DOHH2 (cell line): ENCODE results near the gene MRPL53.

Source experiments
- EZH2phosphoT487 ChIP-seq: fragments of 200-600 bp; sonication (generic); IDR thresholded peaks from 2 replicates; pipeline ENCODE4 v1.6.1; 2017; ENCODE audit warnings: borderline replicate concordance, mild to moderate bottlenecking, antibody characterized with exemption, low read length, moderate library complexity, mixed read lengths
- TF ChIP-seq, protein P1 (sequence below): fragments of 200-600 bp; sonication (generic); IDR thresholded peaks from one replicate; pipeline ENCODE4 v1.5.1; 2014; ENCODE audit warnings: antibody characterized with exemption, mild to moderate bottlenecking, low read depth, low read length; ENCODE audit not compliant: poor library complexity, severe bottlenecking

DNA sequence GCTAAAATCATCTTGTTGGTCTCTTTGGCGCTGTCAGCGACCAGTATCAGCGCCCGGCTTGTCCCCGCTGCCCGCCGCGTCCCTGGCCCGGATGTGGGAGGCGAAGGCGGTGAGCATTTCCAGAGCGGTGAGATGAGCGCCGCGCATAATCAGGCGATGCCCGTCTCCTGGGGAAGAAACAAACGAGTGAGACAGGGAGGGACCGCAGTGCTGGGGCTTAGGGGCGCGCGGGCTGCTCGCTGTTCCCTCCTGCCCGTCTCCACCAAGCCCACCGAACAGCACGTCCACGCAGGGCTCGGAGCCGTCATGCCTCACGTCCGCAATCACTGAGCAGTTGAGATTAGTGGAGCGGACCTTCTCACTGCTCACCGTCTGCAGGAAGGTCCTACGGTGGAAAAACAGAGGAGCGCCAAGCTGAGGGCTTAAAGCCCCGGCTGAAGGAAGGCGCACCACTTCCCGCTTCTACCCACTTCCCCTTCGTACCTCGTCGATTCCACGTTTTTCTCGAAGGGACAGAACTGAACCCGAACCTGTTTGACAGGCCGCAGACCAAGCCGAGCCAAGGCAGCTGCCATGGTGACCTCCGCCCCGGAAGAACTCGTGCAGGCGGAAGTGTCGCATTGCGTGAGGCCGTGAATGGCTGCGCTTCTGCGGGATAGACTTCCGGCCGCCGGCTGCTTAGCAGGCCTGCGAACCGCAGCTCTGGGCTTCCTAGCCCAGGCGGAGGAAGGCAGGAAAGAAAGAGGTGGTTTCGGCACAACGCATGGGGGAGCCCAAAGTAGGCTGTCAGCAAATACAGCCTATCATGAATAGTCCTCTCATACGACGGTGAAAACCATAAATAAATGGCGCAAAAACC is at the start of gene MRPL53:
- TF ChIP-seq, protein P1, sequence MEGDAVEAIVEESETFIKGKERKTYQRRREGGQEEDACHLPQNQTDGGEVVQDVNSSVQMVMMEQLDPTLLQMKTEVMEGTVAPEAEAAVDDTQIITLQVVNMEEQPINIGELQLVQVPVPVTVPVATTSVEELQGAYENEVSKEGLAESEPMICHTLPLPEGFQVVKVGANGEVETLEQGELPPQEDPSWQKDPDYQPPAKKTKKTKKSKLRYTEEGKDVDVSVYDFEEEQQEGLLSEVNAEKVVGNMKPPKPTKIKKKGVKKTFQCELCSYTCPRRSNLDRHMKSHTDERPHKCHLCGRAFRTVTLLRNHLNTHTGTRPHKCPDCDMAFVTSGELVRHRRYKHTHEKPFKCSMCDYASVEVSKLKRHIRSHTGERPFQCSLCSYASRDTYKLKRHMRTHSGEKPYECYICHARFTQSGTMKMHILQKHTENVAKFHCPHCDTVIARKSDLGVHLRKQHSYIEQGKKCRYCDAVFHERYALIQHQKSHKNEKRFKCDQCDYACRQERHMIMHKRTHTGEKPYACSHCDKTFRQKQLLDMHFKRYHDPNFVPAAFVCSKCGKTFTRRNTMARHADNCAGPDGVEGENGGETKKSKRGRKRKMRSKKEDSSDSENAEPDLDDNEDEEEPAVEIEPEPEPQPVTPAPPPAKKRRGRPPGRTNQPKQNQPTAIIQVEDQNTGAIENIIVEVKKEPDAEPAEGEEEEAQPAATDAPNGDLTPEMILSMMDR: no peak
- no peak for TF ChIP-seq EZH2phosphoT487
